Measurements from ENCODE around the gene LYZL4. TPM values are rescaled to one million over a fixed set of nuclear protein-coding genes. Genes with fewer than 3 reads are reported as not detected.
A peak's percentile ranks its signal among the peaks of the same experiment; 100 is the strongest.

LYZL4 gene
- total and polyA plus RNA-seq, 2 experiments from 2014 or later: 4.3 to 6.9 TPM

DNA sequence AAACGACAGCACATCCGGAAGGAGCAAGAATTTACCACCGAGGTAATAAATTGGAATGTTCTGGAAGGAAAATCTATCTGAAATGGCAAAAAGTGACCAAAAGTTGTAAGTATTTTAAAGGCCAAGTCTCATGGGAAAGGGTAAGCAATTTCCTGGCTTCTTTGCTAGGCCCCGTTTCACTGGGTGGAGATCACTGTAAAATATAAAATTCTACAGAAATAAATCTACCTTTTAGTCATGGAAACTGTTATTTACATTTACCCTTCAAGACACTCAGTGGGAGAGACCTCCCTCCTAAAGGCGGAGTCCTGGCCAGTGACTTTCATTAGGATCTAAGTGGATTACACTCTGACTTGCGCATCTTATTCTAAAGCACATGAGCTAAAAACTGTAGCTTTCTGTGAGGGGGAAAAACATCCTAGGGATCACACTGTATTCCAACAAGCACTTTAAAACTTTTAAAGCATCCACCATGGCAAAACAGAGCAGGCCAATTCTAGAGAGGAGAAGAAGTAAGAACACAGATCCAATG, 28.8 kb downstream of the LYZL4 start:
- no peaks in the 10 kb centered on the region for H3K27me3 ChIP-seq
- no peak for DNase-seq (ENCODE audit: low read depth in 1 of 2, low spot score in 1 of 2)
- TF ChIP-seq, protein P1, sequence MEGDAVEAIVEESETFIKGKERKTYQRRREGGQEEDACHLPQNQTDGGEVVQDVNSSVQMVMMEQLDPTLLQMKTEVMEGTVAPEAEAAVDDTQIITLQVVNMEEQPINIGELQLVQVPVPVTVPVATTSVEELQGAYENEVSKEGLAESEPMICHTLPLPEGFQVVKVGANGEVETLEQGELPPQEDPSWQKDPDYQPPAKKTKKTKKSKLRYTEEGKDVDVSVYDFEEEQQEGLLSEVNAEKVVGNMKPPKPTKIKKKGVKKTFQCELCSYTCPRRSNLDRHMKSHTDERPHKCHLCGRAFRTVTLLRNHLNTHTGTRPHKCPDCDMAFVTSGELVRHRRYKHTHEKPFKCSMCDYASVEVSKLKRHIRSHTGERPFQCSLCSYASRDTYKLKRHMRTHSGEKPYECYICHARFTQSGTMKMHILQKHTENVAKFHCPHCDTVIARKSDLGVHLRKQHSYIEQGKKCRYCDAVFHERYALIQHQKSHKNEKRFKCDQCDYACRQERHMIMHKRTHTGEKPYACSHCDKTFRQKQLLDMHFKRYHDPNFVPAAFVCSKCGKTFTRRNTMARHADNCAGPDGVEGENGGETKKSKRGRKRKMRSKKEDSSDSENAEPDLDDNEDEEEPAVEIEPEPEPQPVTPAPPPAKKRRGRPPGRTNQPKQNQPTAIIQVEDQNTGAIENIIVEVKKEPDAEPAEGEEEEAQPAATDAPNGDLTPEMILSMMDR (IDR thresholded peaks at IDR 0.05; ENCODE audit: low read depth, low read length): no peak
- H3K4me3 ChIP-seq: no peak overlapping the region
- H3K9me3 ChIP-seq (ENCODE audit: low read depth): no peaks in the 10 kb centered on the region
- H3K4me1 ChIP-seq (ENCODE audit: low read depth): no peaks in the 10 kb centered on the region
- no peak overlapping the region for H3K27ac ChIP-seq
- H3K36me3 ChIP-seq: no peaks in the 10 kb centered on the region

DNA sequence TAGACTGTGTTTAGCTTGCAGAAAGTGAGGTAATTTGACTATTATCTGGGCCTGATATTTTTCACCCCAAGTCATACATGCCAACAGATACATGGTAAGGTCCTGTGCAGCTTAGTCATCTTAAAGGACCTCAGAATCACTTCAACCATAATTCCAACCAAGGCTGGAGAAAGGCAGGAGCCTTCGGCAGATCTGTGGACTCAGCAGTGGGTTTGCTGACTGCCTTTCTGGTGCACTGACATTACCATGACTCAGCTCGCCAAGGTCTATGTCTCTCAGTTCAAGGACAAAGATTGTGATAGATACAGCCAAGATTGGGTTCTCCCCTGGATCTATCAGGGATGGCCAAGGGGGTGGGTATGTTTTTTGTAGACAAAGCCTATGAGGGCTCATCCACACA, 32.7 kb downstream of the LYZL4 start:
- no peaks in the 10 kb centered on the region for H3K27me3 ChIP-seq
- H3K27ac ChIP-seq: no peak overlapping the region

DNA sequence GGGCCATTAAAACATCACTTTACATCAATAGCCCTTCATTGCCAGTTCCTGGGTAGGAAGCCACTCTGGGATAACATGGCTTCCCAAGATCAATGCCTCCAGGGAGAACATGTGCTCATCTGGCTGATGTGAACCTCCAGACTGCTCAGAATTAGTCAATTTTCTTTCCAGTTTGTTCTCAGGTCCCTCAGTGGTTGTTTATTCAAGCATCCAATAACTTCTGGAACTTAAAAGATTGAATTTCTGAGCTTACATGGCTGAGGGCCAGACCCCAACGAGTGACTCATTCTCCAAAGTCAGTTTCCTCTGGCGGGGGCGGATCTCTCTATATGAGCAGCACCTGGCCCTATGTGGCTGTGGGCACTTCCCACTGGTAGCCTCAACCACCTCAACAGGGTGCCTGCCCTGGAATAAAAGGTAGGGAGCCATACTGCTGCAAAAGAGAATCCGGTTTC, 34.0 kb downstream of the LYZL4 start:
- Histone ChIP-seq H3K27me3 (no peaks in the 10 kb centered on the region), H3K27ac (no peak overlapping the region), H3K9me3 (ENCODE audit: low read depth) (no peaks in the 10 kb centered on the region), H3K36me3 (no peaks in the 10 kb centered on the region), H3K4me3 (no peak overlapping the region), H3K4me1 (ENCODE audit: low read depth) (no peaks in the 10 kb centered on the region)
- TF ChIP-seq, protein P1 (IDR thresholded peaks at IDR 0.05; ENCODE audit: low read depth, low read length): no peak
- peak in 1 of 2 donors; percentile 76 for DNase-seq (ENCODE audit: low read depth in 1 of 2, low spot score in 1 of 2)

More for the DNA sequence above, 32.7 kb downstream of the LYZL4 start:
- no peaks in the 10 kb centered on the region for H3K36me3 ChIP-seq
- no peak overlapping the region for H3K4me3 ChIP-seq
- no peak for DNase-seq (ENCODE audit: low read depth in 1 of 2, low spot score in 1 of 2)
- H3K9me3 ChIP-seq (ENCODE audit: low read depth): no peaks in the 10 kb centered on the region
- TF ChIP-seq, protein P1 (IDR thresholded peaks at IDR 0.05; ENCODE audit: low read depth, low read length): no peak
- no peaks in the 10 kb centered on the region for H3K4me1 ChIP-seq (ENCODE audit: low read depth)

DNA sequence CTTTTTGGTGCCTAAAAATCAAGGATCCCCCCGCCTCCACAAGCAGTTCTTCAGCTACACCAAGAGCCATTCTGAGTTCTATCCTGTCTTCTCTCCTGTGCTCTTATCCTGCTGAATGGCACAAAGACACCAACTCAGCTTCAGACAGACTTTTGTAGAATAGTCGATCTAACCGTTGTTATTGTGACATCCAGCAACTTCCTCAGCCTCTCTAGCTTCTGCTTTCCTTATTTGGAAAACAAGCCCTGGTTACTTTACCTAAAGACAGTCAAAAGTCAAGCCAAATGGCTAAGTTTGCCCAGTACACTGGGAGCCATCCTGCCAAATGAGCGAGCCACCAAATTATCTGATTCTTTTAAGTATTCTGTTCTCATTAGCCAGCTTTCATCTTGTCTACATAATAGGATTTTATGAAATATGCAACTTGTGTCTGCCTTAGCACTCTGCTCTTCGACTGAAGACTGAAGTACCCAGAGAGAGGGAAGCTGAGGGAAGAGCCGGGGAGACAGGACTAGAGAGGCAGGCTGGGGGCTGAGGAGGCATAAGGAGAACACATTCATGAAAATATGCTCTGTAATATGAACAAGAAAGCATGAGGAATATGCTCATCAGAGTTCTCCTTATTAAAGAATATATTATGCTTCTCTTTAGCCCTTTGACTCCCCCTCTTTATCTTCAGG, 35.1 kb downstream of the LYZL4 start:
- TF ChIP-seq, protein P1 (IDR thresholded peaks at IDR 0.05; ENCODE audit: low read depth, low read length): no peak
- Histone ChIP-seq H3K36me3 (no peaks in the 10 kb centered on the region), H3K4me1 (ENCODE audit: low read depth) (no peaks in the 10 kb centered on the region), H3K27ac (no peak overlapping the region), H3K4me3 (no peak overlapping the region), H3K9me3 (ENCODE audit: low read depth) (no peaks in the 10 kb centered on the region), H3K27me3 (no peaks in the 10 kb centered on the region)
- DNase-seq (ENCODE audit: low read depth in 1 of 2, low spot score in 1 of 2): no peak

DNA sequence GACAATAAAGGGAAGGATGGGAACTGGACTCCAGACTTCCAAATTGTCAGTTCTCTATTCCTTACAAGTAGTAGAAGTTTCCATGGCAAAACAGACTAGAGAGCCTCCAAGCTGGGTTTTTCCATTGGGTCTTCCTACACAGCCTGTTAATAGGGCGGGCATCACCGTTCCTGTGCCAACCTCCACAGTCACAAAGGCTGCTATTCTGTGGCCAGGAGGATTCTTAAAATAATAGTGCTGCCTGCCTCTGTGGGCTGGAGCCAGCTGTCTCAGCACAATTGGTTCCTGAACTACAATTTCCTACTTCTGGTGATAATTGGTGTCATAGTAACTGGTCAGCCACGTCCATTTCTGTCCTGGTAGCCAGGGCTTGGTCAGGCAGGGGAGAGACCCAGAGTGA, 38.6 kb downstream of the LYZL4 start:
- H3K36me3 ChIP-seq: no peaks in the 10 kb centered on the region
- no peak for DNase-seq (ENCODE audit: low read depth in 1 of 2, low spot score in 1 of 2)
- no peaks in the 10 kb centered on the region for H3K4me1 ChIP-seq (ENCODE audit: low read depth)
- no peaks in the 10 kb centered on the region for H3K27me3 ChIP-seq
- no peak overlapping the region for H3K4me3 ChIP-seq
- no peak overlapping the region for H3K27ac ChIP-seq
- no peaks in the 10 kb centered on the region for H3K9me3 ChIP-seq (ENCODE audit: low read depth)
- TF ChIP-seq, protein P1 (IDR thresholded peaks at IDR 0.05; ENCODE audit: low read depth, low read length): no peak
